ENCODE measurements around the gene MAPK1IP1L. TPM values are rescaled to one million over a fixed set of nuclear protein-coding genes. Genes with fewer than 3 reads are reported as not detected.
"Not testable (repeated sequence)": the region's sequence is repeated elsewhere in the genome, so short reads cannot be mapped to it uniquely, and the experiment has no call there.

MAPK1IP1L gene
- total RNA-seq, 1 donor from 2014 or later = 68.2 TPM

- no peak for DNase-seq
- no peak overlapping the region for H3K4me3 ChIP-seq
- peaks cover 84% of the 10 kb centered on the region for H3K4me1 ChIP-seq
- H3K27ac ChIP-seq (replicated peaks) = no peak overlapping the region
- TF ChIP-seq, protein P1, sequence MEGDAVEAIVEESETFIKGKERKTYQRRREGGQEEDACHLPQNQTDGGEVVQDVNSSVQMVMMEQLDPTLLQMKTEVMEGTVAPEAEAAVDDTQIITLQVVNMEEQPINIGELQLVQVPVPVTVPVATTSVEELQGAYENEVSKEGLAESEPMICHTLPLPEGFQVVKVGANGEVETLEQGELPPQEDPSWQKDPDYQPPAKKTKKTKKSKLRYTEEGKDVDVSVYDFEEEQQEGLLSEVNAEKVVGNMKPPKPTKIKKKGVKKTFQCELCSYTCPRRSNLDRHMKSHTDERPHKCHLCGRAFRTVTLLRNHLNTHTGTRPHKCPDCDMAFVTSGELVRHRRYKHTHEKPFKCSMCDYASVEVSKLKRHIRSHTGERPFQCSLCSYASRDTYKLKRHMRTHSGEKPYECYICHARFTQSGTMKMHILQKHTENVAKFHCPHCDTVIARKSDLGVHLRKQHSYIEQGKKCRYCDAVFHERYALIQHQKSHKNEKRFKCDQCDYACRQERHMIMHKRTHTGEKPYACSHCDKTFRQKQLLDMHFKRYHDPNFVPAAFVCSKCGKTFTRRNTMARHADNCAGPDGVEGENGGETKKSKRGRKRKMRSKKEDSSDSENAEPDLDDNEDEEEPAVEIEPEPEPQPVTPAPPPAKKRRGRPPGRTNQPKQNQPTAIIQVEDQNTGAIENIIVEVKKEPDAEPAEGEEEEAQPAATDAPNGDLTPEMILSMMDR (IDR thresholded peaks at IDR 0.05; ENCODE audit: borderline replicate concordance) = no peak
- intact Hi-C loops (cut with micrococcal nuclease) = no loop called here
- no peaks in the 10 kb centered on the region for H3K27me3 ChIP-seq (ENCODE audit: low read depth)
- H3K9me3 ChIP-seq (replicated peaks) = no peaks in the 10 kb centered on the region
- peaks cover 44% of the 10 kb centered on the region for H3K36me3 ChIP-seq
Measured at GRCh38 chr14:55057919-55058318, 6.5 kb downstream of the MAPK1IP1L start.

DNA sequence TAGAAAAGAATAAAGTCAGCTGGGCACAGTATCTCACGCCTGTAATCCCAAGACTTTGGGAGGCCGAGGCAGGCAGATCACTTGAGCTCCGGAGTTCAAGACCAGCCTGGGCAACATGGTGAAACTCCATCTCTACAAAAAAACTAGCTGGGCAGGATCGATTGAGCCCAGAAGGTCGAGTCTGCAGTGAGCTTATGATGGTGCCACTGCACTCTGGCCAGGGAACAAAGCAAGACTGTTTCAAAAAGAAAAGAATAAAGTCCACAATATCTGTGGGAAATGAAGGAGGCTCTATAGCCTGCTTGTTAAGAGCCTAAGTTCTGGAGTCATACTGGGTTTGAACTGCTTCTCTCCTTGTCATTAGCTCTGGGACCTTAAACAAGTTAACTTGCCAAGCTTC is 7.9 kb downstream of the MAPK1IP1L start:
- TF ChIP-seq, protein P1 (IDR thresholded peaks at IDR 0.05; ENCODE audit: borderline replicate concordance) = no peak
- no peak for DNase-seq
- Histone ChIP-seq H3K4me3 (no peak overlapping the region), H3K36me3 (peaks cover 54% of the 10 kb centered on the region), H3K4me1 (peaks cover 82% of the 10 kb centered on the region), H3K27me3 (ENCODE audit: low read depth) (no peaks in the 10 kb centered on the region), H3K27ac (replicated peaks) (no peak overlapping the region), H3K9me3 (replicated peaks) (no peaks in the 10 kb centered on the region)
- intact Hi-C loops (cut with micrococcal nuclease) = no loop called here

DNA sequence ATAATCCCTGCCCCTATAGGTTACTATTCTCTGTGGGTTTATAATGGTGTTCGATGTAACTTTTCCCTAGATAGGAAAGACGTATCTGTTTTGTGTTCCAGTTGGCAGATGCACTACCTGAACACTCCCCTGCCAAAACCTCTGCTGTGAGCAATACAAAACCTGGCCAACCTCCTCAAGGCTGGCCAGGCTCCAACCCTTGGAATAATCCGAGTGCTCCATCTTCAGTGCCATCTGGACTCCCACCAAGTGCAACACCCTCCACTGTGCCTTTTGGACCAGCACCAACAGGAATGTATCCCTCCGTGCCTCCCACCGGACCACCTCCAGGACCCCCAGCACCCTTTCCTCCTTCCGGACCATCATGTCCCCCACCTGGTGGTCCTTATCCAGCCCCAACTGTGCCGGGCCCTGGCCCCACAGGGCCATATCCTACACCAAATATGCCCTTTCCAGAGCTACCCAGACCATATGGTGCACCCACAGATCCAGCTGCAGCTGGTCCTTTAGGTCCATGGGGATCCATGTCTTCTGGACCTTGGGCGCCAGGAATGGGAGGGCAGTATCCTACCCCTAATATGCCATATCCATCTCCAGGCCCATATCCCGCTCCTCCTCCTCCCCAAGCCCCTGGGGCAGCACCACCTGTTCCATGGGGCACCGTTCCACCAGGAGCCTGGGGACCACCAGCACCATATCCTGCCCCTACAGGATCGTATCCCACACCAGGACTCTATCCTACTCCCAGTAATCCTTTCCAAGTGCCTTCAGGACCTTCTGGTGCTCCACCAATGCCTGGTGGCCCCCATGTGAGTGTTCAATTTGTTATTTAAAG is 11.3 kb downstream of the MAPK1IP1L start:
- no peaks in the 10 kb centered on the region for H3K27me3 ChIP-seq (ENCODE audit: low read depth)
- H3K9me3 ChIP-seq (replicated peaks) = no peaks in the 10 kb centered on the region
- H3K36me3 ChIP-seq = peaks cover 50% of the 10 kb centered on the region
- peak; percentile 68 for DNase-seq
- H3K4me3 ChIP-seq = no peak overlapping the region
- H3K27ac ChIP-seq (replicated peaks) = peak overlapping the region; percentile 59
- H3K4me1 ChIP-seq = peaks cover 71% of the 10 kb centered on the region
- intact Hi-C loops (cut with micrococcal nuclease) = no loop called here
- TF ChIP-seq, protein P1 (IDR thresholded peaks at IDR 0.05; ENCODE audit: borderline replicate concordance) = no peak

DNA sequence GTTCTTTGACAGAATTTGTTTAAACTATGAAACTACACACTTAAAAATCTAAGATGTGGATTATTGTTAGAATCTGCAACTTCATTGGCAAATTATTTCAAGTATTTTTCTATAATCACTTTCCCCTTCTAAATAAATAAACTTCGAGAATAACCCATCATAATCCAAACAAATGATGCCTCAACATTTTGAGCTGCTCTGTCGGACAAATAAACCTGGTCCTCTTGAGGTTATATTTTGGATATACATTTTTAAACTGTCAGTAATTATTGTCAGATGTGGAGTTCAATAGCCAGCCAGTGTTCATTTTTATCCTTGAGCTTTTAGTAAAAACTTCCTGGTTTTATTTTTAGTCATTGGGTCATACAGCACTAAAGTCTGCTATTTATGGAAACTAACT is 13.4 kb downstream of the MAPK1IP1L start:
- H3K9me3 ChIP-seq (replicated peaks); H3K4me3 ChIP-seq; DNase-seq; intact Hi-C loops (cut with micrococcal nuclease); H3K27me3 ChIP-seq (ENCODE audit: low read depth): not testable (repeated sequence)
- peaks cover 47% of the 10 kb centered on the region for H3K36me3 ChIP-seq
- peak overlapping the region; percentile 49 for H3K27ac ChIP-seq (replicated peaks)
- peaks cover 59% of the 10 kb centered on the region for H3K4me1 ChIP-seq

DNA sequence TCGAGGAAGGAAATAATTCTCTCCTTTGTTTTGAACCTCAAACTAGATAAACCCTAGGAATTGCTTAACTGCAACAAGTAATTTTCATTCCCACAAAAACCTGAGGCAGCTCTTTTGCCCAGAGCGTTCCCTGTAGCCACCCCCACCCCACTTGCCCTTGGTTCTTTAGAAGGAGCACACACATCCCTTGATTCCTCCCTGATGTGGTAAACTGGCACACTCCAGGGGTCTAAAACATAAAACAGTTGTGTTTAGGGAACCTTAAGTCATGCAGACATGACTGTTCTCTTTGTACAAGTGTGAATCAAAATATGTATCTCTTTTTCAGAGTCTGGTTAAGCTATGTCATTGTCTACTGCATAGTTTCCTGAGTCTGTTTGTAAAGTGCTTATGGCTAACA is 14.0 kb downstream of the MAPK1IP1L start:
- Histone ChIP-seq H3K4me1 (peaks cover 63% of the 10 kb centered on the region), H3K9me3 (replicated peaks) (no peaks in the 10 kb centered on the region), H3K27ac (replicated peaks) (peak overlapping the region; percentile 49), H3K36me3 (peaks cover 47% of the 10 kb centered on the region), H3K4me3 (no peak overlapping the region), H3K27me3 (ENCODE audit: low read depth) (no peaks in the 10 kb centered on the region)
- intact Hi-C loops (cut with micrococcal nuclease) = no loop called here
- TF ChIP-seq, protein P1 (IDR thresholded peaks at IDR 0.05; ENCODE audit: borderline replicate concordance) = no peak
- no peak for DNase-seq

DNA sequence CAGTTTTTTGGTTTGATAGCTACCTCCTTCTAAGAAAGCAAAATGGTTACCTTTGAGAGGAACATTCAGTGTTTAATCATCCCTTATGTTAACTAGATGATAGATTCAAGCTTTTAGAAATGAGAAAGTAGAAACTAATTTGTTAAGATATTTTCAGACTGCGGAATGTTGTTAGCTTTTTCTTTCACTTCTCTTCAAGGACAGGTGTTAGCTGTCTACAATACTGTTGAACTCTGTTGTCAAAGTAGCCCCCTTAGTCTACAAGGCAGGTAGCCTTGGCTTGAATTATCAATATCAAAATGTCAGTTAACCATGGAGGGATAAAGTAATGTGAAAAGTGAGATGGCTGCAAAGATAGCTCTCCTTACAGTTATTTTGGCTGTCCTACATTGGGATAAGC is 14.8 kb downstream of the MAPK1IP1L start:
- H3K9me3 ChIP-seq (replicated peaks) = no peaks in the 10 kb centered on the region
- H3K27ac ChIP-seq (replicated peaks) = peak overlapping the region; percentile 49
- H3K27me3 ChIP-seq (ENCODE audit: low read depth) = no peaks in the 10 kb centered on the region
- peaks cover 44% of the 10 kb centered on the region for H3K36me3 ChIP-seq
- DNase-seq = no peak
- no peak overlapping the region for H3K4me3 ChIP-seq
- H3K4me1 ChIP-seq = peaks cover 63% of the 10 kb centered on the region
- TF ChIP-seq, protein P1 (IDR thresholded peaks at IDR 0.05; ENCODE audit: borderline replicate concordance) = no peak
- intact Hi-C loops (cut with micrococcal nuclease) = no loop called here

All from left ventricle myocardium inferior (tissue), 1 donor.